ENCODE results near the gene TYW1B. TPM values are rescaled to one million over a fixed set of nuclear protein-coding genes. Genes with fewer than 3 reads are reported as not detected.
"Not testable (repeated sequence)": the region's sequence is repeated elsewhere in the genome, so short reads cannot be mapped to it uniquely, and the experiment has no call there.

The TYW1B gene
- total RNA-seq, 1 experiment from 2014 or later: 0.78 TPM

DNA sequence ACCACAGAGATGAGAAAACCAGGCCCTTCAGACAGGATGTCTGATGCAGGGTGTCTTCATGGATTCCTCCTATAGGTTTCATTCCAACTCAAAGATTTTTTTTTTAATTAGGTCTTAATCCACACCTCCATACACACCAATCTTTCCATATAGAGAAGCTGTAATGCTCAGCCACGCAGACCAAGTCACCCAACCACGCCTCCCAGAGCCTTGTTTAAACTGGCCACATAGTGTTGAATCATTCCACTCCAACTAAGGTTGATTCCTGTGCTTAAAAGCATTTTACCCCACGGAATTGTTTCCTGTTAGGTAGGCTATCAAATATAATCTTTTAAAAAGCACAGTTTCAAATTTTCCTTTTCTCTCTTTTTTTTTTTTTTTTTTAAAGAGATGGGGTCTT lies 153.6 kb downstream of the TYW1B start:
- no peak for DNase-seq (ENCODE audit: low read depth)
- in situ Hi-C loops (cut with HindIII; ENCODE audit: low pct_unique_long_range_greater_than_20kb, low sequenced_read_pairs): no loop called here

DNA sequence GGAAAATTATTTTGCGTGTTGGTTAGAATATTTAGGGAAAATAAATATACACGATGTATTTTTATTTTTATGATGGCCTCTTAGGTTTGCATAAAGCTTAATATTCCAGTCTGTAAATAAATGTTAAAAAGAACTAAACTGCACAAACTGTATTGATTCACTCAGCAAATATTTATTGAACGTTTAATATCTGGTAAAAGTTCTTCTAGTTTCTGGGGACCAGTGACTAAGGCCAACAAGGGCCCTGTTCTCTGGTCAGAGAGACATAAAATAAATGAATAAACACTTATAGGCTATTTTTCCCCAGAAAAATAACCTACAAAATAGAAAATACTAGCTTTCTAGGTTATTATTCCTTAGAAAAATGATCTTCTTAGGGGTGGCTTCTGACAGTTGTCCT lies 157.2 kb downstream of the TYW1B start:
- DNase-seq (ENCODE audit: low read depth); in situ Hi-C loops (cut with HindIII; ENCODE audit: low pct_unique_long_range_greater_than_20kb, low sequenced_read_pairs): not testable (repeated sequence)

DNA sequence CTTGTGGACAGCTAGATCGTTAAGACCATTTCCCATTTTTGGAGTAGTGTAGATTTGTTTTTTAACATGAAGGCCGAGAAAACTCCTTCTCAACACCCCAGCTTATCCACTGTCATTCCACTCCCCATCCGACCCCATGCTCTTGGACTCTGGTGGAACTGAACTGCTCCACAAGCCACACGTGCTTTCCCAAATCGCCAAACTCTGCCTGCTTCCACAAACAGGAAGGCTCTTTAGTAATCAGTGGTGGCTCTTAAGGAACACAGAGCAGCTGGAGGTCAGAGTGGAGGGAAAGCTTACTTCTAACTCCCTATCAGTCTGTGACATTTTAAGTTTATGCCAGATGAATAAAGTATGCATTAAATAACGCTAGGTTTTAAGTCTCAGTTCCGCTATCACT lies 159.6 kb downstream of the TYW1B start:
- DNase-seq (ENCODE audit: low read depth); in situ Hi-C loops (cut with HindIII; ENCODE audit: low pct_unique_long_range_greater_than_20kb, low sequenced_read_pairs): not testable (repeated sequence)

DNA sequence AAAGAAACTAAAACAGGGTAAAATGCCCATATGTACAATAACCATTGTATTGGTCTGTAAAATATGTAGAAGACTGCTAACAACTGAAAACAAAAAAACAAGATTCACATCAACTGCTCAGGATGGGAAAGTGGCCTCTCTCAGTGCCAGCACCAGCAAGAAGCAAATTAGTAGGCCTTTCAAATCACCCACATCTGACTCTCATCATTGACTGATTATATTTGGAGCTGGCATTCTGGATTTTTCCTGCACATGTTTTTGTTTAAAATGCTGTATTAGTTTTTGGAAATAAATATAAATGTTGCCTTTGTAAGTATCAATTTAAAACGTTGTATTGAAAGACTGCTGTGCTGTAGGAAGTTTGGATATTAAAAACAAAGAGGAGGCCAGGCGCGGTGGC lies 161.0 kb downstream of the TYW1B start:
- in situ Hi-C loops (cut with HindIII; ENCODE audit: low pct_unique_long_range_greater_than_20kb, low sequenced_read_pairs); DNase-seq (ENCODE audit: low read depth): not testable (repeated sequence)

GRCh38 chr7:72648574-72648973 lies 179.4 kb downstream of the TYW1B start:
- DNase-seq (ENCODE audit: low read depth); in situ Hi-C loops (cut with HindIII; ENCODE audit: low pct_unique_long_range_greater_than_20kb, low sequenced_read_pairs): not testable (repeated sequence)

DNA sequence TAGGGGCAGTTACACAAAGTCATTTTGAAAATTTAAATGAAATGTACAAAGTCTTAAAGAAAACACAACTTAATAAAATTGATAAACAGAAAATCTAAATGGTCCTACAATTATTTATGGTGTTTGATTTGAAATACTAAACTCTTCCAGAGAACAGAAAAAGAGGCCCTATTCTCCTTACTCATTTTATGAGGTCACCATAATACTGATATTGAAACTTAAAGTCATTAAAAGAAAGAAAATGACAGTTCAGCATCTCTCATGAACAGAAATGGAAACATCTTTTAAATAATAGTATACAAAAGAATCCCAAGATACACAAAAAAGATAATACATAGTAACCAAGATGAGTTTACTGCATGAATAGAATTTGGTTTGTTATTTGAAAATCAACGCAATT lies 184.3 kb downstream of the TYW1B start:
- DNase-seq (ENCODE audit: low read depth); in situ Hi-C loops (cut with HindIII; ENCODE audit: low pct_unique_long_range_greater_than_20kb, low sequenced_read_pairs): not testable (repeated sequence)

DNA sequence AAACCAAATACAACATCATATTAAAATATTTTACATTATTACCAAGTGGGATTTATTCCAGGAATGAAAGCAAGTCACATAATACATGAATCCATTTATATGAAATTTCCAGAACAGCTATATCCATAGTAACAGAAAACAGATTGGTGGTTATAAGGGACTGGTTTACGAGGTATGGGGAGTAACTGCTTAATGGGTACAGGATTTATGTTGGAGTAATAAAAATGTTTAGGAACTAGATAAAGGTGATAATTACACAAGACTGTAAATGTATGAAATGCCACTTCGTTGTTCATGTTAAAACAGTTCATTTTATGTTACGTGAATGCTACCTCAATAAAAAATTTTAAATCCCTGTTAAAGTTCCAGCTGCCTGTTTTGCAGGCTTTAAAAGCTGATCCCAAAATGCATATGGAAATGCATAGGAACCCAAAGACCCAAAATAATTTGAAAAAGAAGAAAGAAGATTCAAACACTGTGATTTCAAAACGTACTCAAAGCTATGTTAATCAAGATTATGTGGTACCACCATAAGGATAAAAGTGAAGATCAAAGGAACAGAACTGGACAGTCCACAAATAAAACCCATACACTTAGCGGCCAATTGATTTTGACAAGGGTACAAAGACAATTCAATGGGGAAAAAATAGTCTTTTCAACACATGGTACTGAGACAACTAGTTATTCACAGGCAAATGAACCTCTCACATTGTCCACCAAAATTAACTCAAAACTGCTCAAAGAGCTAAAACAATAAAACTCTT lies 186.3 kb downstream of the TYW1B start:
- in situ Hi-C loops (cut with HindIII; ENCODE audit: low pct_unique_long_range_greater_than_20kb, low sequenced_read_pairs); DNase-seq (ENCODE audit: low read depth): not testable (repeated sequence)

- in situ Hi-C loops (cut with HindIII; ENCODE audit: low pct_unique_long_range_greater_than_20kb, low sequenced_read_pairs); DNase-seq (ENCODE audit: low read depth): not testable (repeated sequence)
Measured at GRCh38 chr7:72640740-72641139, 187.3 kb downstream of the TYW1B start.

DNA sequence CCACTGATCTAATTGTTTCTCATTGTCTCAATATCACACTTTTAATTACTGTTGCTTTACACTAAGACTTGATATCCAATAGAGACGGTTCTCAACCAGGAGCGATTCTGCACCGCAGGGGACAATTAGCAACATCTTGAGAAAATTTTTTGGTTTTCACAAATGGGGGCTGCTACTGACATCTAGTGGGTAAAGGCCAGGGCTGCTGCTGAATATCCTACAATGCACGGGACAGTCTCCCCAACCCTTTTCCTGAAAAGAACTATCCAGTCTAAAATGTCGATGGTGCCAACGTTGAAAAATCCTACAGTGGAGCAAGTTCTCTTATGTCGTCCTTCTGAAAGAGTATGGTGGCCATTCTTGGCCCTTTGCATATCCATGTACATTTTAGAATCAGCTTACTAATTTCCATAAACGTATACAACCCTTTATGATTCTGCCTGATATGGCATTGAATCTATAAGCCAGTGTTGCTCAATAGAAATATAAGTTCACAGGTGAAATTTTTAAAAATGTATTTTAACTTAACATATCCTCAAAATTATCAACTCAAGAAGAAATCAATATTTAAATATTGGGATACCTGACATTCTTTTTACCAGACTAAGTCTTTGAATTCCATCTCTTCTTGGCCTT lies 192.6 kb downstream of the TYW1B start:
- in situ Hi-C loops (cut with HindIII; ENCODE audit: low pct_unique_long_range_greater_than_20kb, low sequenced_read_pairs); DNase-seq (ENCODE audit: low read depth): not testable (repeated sequence)

DNA sequence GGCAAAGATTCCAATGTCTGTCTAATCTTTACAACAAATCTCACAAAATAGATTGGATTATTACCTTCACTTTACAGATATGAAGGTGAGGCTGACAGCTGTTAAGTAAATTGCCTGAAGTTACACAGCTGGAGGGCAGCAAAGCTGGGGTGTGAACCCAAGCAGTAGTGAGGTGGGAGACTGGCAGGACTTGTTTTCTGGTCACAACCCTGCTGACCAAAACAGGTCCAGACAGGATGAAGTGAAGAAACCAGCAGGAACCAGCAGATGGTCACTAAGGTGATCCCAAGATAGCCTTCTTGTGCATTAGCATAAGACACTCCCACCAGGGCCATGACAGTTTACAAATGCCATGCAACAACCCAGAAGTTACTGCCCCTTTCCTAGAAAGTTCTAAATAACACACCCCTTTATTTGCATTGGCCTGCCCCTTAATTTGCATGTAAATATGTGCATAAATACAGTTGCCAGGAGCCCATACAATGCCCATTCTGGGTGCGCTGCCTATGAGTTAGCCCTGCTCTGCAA lies 195.2 kb downstream of the TYW1B start:
- in situ Hi-C loops (cut with HindIII; ENCODE audit: low pct_unique_long_range_greater_than_20kb, low sequenced_read_pairs); DNase-seq (ENCODE audit: low read depth): not testable (repeated sequence)

GRCh38 chr7:72628375-72628774 lies 199.6 kb downstream of the TYW1B start:
- DNase-seq (ENCODE audit: low read depth); in situ Hi-C loops (cut with HindIII; ENCODE audit: low pct_unique_long_range_greater_than_20kb, low sequenced_read_pairs): not testable (repeated sequence)

DNA sequence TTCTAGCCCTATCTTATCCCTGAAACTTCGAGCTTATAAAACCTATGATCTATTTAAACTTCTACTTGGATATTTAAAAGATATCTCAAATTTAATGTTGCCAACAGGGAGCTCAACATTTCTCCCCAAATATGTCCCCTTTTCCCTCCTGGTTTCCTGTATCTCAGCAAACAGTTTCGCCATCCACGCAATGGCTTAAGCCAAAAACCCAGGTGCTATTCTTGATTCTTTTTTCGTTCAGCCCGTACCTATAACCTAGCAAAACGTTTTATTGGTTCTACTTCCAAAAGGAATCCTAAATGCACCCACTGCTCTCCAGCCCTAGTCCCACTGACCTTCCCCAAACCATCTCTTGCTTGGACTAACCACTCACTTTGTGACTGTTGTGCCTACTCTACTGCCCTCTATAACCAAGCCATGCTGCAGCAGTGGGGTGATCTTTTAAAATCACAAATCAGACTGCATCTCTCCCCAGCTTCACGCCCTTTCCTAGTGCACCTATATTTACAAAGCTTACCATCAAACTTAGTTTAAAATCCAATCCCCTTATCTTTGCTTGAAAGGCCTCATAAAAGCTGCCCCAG lies 201.5 kb downstream of the TYW1B start:
- DNase-seq (ENCODE audit: low read depth); in situ Hi-C loops (cut with HindIII; ENCODE audit: low pct_unique_long_range_greater_than_20kb, low sequenced_read_pairs): not testable (repeated sequence)

DNA sequence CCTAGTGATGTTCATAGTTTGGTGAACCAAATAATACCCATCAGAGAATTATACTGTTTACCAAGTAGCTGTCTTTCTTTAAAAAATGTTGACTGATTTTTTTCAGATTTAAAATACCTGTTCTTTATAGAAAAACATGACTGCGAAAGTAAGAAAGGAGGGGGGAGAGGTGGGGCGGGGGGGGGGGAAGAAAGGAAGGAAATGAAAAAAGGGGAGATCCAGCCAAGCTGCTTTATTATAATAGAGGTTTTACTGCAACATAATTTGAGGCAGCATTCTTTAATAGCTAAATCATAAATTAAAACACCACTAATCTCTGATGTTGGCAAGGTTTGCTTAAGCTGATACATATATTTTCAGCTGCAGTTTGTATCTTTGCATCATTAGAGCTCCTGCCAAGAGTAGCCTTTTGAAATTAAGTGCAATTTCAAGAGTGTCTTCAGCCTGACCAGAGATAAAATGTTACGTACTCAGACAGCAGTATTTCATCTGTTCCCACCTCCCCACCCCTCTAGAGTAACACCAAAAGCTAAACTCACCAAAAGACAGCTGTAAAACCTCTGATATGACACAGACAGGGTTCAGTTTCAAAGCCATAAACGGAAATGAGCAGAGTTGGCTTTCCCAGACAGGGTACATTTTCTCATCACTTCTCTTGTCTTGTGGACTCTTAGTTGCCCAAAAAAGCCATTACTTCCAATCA lies 202.1 kb downstream of the TYW1B start:
- in situ Hi-C loops (cut with HindIII; ENCODE audit: low pct_unique_long_range_greater_than_20kb, low sequenced_read_pairs): not testable (repeated sequence)

DNA sequence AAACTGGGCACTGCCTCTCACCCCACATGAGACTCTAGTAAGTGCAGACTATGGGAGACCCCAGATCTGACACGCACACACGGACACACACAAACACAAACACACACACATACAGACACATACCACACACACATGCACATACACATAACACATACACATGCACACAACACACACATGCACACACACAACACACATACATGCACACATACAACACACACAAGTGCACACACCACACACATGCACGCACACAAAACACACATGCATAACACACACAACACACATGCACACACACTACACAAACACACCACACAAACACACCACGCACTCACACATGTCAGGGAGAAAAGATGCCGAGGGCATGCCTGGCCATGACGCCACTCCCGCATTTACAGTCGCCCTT lies 205.5 kb downstream of the TYW1B start:
- no peak for DNase-seq (ENCODE audit: low read depth)
- in situ Hi-C loops (cut with HindIII; ENCODE audit: low pct_unique_long_range_greater_than_20kb, low sequenced_read_pairs): no loop called here

More for the DNA sequence above, 202.1 kb downstream of the TYW1B start:
- DNase-seq (ENCODE audit: low read depth): not testable (repeated sequence)

DNA sequence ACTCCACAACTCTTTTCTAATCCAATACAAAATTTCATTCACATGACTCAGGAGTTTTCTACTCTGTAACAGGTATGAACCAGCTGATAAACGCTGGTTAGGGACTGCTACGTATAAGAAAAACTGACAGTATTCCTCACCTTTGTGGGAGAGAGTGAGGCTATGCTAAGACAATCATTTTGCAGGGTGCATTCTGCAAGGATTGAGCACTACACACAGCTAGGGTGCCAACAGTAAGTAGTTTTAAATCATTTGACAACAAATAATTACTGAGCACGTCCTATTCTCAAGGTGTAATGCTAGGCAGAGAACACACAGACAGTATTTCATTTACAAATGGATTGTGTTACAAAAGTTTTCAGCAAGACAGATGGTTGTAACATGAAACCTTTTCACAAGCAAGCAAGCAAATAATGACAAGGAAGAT lies 206.2 kb downstream of the TYW1B start:
- in situ Hi-C loops (cut with HindIII; ENCODE audit: low pct_unique_long_range_greater_than_20kb, low sequenced_read_pairs); DNase-seq (ENCODE audit: low read depth): not testable (repeated sequence)

- DNase-seq (ENCODE audit: low read depth); in situ Hi-C loops (cut with HindIII; ENCODE audit: low pct_unique_long_range_greater_than_20kb, low sequenced_read_pairs): not testable (repeated sequence)
Measured at GRCh38 chr7:72620923-72621322, 207.1 kb downstream of the TYW1B start.

- in situ Hi-C loops (cut with HindIII; ENCODE audit: low pct_unique_long_range_greater_than_20kb, low sequenced_read_pairs); DNase-seq (ENCODE audit: low read depth): not testable (repeated sequence)
Measured at GRCh38 chr7:72618435-72619180, 209.4 kb downstream of the TYW1B start.

- in situ Hi-C loops (cut with HindIII; ENCODE audit: low pct_unique_long_range_greater_than_20kb, low sequenced_read_pairs); DNase-seq (ENCODE audit: low read depth): not testable (repeated sequence)
Measured at GRCh38 chr7:72609761-72610160, 218.2 kb downstream of the TYW1B start.

Data from Caki2 (cell line).